ENCODE measurements around the gene TSHZ2. TPM values are rescaled to one million over a fixed set of nuclear protein-coding genes. Genes with fewer than 3 reads are reported as not detected.
A peak's percentile ranks its signal among the peaks of the same experiment; 100 is the strongest.

The TSHZ2 gene
- total RNA-seq, 1 donor from 2014 or later = 1.2 TPM

DNA sequence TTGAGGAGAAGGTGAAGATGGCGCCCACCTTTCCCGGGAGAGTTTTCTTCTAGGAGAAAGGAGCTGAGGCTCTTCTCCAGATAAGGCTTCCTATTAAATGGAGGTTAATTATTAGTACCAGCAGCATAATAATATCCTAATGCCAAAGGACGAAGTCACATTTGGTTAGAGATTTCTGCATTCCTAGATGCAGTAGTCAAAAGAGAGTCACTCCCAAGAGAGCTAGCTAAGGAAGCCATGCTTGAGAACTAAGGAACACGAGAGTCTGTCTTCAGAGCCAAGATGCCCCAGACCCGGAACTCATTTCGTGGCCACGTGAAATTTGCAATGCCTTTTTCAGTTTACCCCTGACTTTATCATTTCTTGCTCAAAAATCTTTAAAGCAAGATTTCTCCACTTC is 132.7 kb downstream of the TSHZ2 start:
- Histone ChIP-seq H3K9ac (ENCODE audit: low read length) (no peak overlapping the region), H4K20me1 (ENCODE audit: insufficient read depth, low read length) (no peaks in the 10 kb centered on the region), H3K79me2 (ENCODE audit: insufficient read depth, low read length) (no peaks in the 10 kb centered on the region), H3K4me1 (ENCODE audit: insufficient read depth, low read length) (peaks cover 5% of the 10 kb centered on the region), H3K4me2 (ENCODE audit: low read length) (no peak overlapping the region), H3K27me3 (ENCODE audit: insufficient read depth, low read length) (no peaks in the 10 kb centered on the region), H3K36me3 (ENCODE audit: insufficient read depth, low read length) (no peaks in the 10 kb centered on the region), H3K9me3 (ENCODE audit: insufficient read depth, low read depth, low read length) (no peaks in the 10 kb centered on the region), H3K4me3 (ENCODE audit: insufficient read depth, low read depth, low read length) (no peak overlapping the region), H3K27ac (ENCODE audit: low read depth, low read length) (no peak overlapping the region), H2AFZ (ENCODE audit: low read depth, low read length) (no peak overlapping the region)
- DNase-seq (ENCODE audit: low read depth) (peak; percentile 26), FAIRE-seq (no peak)
- Mint-ChIP-seq H3K27me3 (ENCODE audit: low read depth, unreplicated experiment) (peaks cover 2% of the 10 kb centered on the region), H3K27ac (ENCODE audit: unreplicated experiment) (no peak overlapping the region), H3K9me3 (ENCODE audit: unreplicated experiment) (no peaks in the 10 kb centered on the region), H3K4me3 (ENCODE audit: unreplicated experiment) (no peak overlapping the region), H3K4me1 (ENCODE audit: low read depth, unreplicated experiment) (peaks cover 6% of the 10 kb centered on the region), H3K36me3 (ENCODE audit: low read depth, unreplicated experiment) (no peaks in the 10 kb centered on the region)
- no peak for TF ChIP-seq CTCF (IDR thresholded peaks at IDR 0.05; ENCODE audit: insufficient read depth, low read depth, low read length)
- no peak for TF ChIP-seq EZH2 (IDR thresholded peaks at IDR 0.05; ENCODE audit: insufficient read depth, low read length)

- FAIRE-seq (no peak), DNase-seq (ENCODE audit: low read depth) (no peak)
- Histone ChIP-seq H2AFZ (ENCODE audit: low read depth, low read length) (no peak overlapping the region), H3K27ac (ENCODE audit: low read depth, low read length) (no peak overlapping the region), H3K79me2 (ENCODE audit: insufficient read depth, low read length) (no peaks in the 10 kb centered on the region), H3K9ac (ENCODE audit: low read length) (no peak overlapping the region), H3K4me3 (ENCODE audit: insufficient read depth, low read depth, low read length) (no peak overlapping the region), H3K27me3 (ENCODE audit: insufficient read depth, low read length) (no peaks in the 10 kb centered on the region), H4K20me1 (ENCODE audit: insufficient read depth, low read length) (no peaks in the 10 kb centered on the region), H3K36me3 (ENCODE audit: insufficient read depth, low read length) (no peaks in the 10 kb centered on the region), H3K9me3 (ENCODE audit: insufficient read depth, low read depth, low read length) (no peaks in the 10 kb centered on the region), H3K4me2 (ENCODE audit: low read length) (no peak overlapping the region), H3K4me1 (ENCODE audit: insufficient read depth, low read length) (no peaks in the 10 kb centered on the region)
- Mint-ChIP-seq H3K36me3 (ENCODE audit: low read depth, unreplicated experiment) (no peaks in the 10 kb centered on the region), H3K4me3 (ENCODE audit: unreplicated experiment) (no peak overlapping the region), H3K27ac (ENCODE audit: unreplicated experiment) (no peak overlapping the region), H3K4me1 (ENCODE audit: low read depth, unreplicated experiment) (no peaks in the 10 kb centered on the region), H3K27me3 (ENCODE audit: low read depth, unreplicated experiment) (peaks cover 5% of the 10 kb centered on the region), H3K9me3 (ENCODE audit: unreplicated experiment) (no peaks in the 10 kb centered on the region)
- TF ChIP-seq EZH2 (IDR thresholded peaks at IDR 0.05; ENCODE audit: insufficient read depth, low read length) = no peak
- TF ChIP-seq CTCF (IDR thresholded peaks at IDR 0.05; ENCODE audit: insufficient read depth, low read depth, low read length) = no peak
Observed at GRCh38 chr20:53116733-53117132, 144.6 kb downstream of the TSHZ2 start.

DNA sequence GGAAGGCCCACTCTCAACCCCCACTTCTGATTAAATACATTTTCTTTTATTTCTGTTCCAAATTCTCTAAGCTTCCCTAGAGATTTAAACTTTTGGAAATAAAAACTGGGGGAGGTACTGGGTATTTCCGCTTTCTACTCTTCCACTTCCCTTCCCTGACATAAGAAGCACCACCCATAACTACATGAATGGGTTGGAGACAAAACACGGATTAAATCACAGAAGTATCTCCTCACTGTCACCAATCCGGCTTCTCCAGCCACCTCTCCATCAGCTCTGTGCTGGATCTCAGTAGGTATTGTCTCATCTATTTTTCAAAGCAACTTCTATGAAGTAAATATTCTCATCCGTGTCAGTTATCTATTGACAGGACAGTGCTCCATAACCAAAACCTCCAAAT is 150.7 kb downstream of the TSHZ2 start:
- Mint-ChIP-seq H3K27me3 (ENCODE audit: low read depth, unreplicated experiment) (peaks cover 5% of the 10 kb centered on the region), H3K4me1 (ENCODE audit: low read depth, unreplicated experiment) (no peaks in the 10 kb centered on the region), H3K4me3 (ENCODE audit: unreplicated experiment) (no peak overlapping the region), H3K36me3 (ENCODE audit: low read depth, unreplicated experiment) (no peaks in the 10 kb centered on the region), H3K9me3 (ENCODE audit: unreplicated experiment) (no peaks in the 10 kb centered on the region), H3K27ac (ENCODE audit: unreplicated experiment) (no peak overlapping the region)
- no peak overlapping the region for H3K4me3 ChIP-seq (ENCODE audit: insufficient read depth, low read depth, low read length)
- no peaks in the 10 kb centered on the region for H3K36me3 ChIP-seq (ENCODE audit: insufficient read depth, low read length)
- H3K9me3 ChIP-seq (ENCODE audit: insufficient read depth, low read depth, low read length) = no peaks in the 10 kb centered on the region
- H4K20me1 ChIP-seq (ENCODE audit: insufficient read depth, low read length) = no peaks in the 10 kb centered on the region
- H3K79me2 ChIP-seq (ENCODE audit: insufficient read depth, low read length) = no peaks in the 10 kb centered on the region
- TF ChIP-seq EZH2 (IDR thresholded peaks at IDR 0.05; ENCODE audit: insufficient read depth, low read length) = no peak
- TF ChIP-seq CTCF (IDR thresholded peaks at IDR 0.05; ENCODE audit: insufficient read depth, low read depth, low read length) = no peak
- no peak overlapping the region for H3K27ac ChIP-seq (ENCODE audit: low read depth, low read length)
- no peak overlapping the region for H3K9ac ChIP-seq (ENCODE audit: low read length)
- FAIRE-seq = no peak
- no peak for DNase-seq (ENCODE audit: low read depth)
- H3K27me3 ChIP-seq (ENCODE audit: insufficient read depth, low read length) = no peaks in the 10 kb centered on the region
- H3K4me2 ChIP-seq (ENCODE audit: low read length) = no peak overlapping the region
- peaks cover 2% of the 10 kb centered on the region for H3K4me1 ChIP-seq (ENCODE audit: insufficient read depth, low read length)
- H2AFZ ChIP-seq (ENCODE audit: low read depth, low read length) = no peak overlapping the region

Measured in astrocyte (in vitro differentiated cells and primary cell).